Left lung (tissue), 10 donors: Measurements from ENCODE around the gene ADAMTS17. TPM values are rescaled to one million over a fixed set of nuclear protein-coding genes. Genes with fewer than 3 reads are reported as not detected.
A peak's percentile ranks its signal among the peaks of the same experiment; 100 is the strongest.

Experiments
- ATAC-seq: fragments of 200-7000 bp; cut with Tn5 transposase; one replicate; pipeline ENCODE4 v1.9.1; 2020; ENCODE audit warnings: moderate library complexity
- DNase-seq, 4 donors: peaks; one replicate each; pipeline ENCODE4 v3.0.0-alpha.2; 2013 to 2020
- H3K27ac ChIP-seq, 2 donors: fragments of 200-600 bp; sonication (generic) in 1 of 2; one replicate each; pipeline versions ENCODE4 v1.5.0 to v1.8.0; 2020 to 2021
- H3K27me3 ChIP-seq, 2 donors: fragments of 200-600 bp; sonication (generic) in 1 of 2; one replicate each; pipeline versions ENCODE4 v1.5.0 to v1.8.0; 2020 to 2021
- H3K36me3 ChIP-seq, 2 donors: fragments of 200-600 bp; sonication (generic) in 1 of 2; one replicate each; pipeline versions ENCODE4 v1.5.0 to v1.8.0; 2020 to 2021
- H3K4me1 ChIP-seq, 2 donors: fragments of 200-600 bp; one replicate each; pipeline ENCODE4 v1.8.0; 2021
- H3K4me3 ChIP-seq, 2 donors: fragments of 200-600 bp; sonication (generic) in 1 of 2; one replicate each; pipeline versions ENCODE4 v1.5.0 to v1.8.0; 2020 to 2021; ENCODE audit warnings: mild to moderate bottlenecking in 1 of 2
- H3K9me3 ChIP-seq, 2 donors: fragments of 200-600 bp; sonication (generic) in 1 of 2; one replicate each; pipeline versions ENCODE4 v1.5.0 to v1.8.0; 2020 to 2021
- CTCF ChIP-seq, 2 donors: fragments of 200-600 bp; sonication (generic) in 1 of 2; IDR thresholded peaks; one replicate each; pipeline versions ENCODE4 v1.5.0 to v1.8.0; 2021; ENCODE audit warnings: antibody characterized with exemption in 2 of 2
- intact Hi-C, 2 donors: fragments of 100-400 bp; cut with DNase I; formaldehyde crosslinking; loops; one replicate each; pipeline versions ENCODE4 v1.11.2 to v1.14.2; 2022
- polyA plus RNA-seq, 6 donors: library from polyadenylated mRNA; unstranded; fragments of 120-200 nt; gene quantifications; one replicate each; pipeline ENCODE4 v1.2.1, GENCODE V29; 2013; ENCODE audit not compliant: insufficient read length in 6 of 6
- total RNA-seq, 2 donors: library from RNA; stranded (reverse); fragmentation: NEBNext Ultra II Directional; extraction: Animal tissue kit (Norgen Biotek cat#: 25700); gene quantifications; one replicate each; pipeline ENCODE4 v1.2.1, GENCODE V29; 2021
- donor health status: DM: no; HTN: yes; CAD: no.
- donor health status: DM: no; HTN: no; CAD: no.

ADAMTS17 gene
- total and polyA plus RNA-seq, 8 donors = 2.0 to 3.9 (median 3.4) TPM

DNA sequence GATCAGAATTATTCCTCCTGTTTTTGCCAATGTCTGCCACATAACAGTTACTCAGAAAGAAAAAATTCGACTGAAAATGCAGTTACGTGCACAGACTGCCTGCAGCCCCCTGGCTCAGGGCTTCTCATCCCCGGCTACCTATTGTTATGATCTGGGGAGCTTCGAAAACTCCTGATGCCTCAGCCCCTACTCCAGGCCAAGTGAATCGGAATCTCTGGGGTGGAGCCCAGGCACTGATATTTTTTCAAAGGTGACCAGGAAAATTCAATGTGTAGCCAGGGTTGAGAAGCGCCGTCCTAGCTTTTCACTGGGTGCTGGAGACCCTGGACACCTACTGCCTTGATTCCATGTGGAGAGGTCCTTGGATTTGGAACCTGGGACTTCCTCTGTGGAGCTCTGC lies 8.5 kb downstream of the ADAMTS17 start:
- intact Hi-C loops = loop anchor here in 1 of 2 donors (10.0 kb wide), 1 partner anchor 398 kb away; no protein-coding TSS in a partner anchor
- TF ChIP-seq CTCF (IDR thresholded peaks at IDR 0.05) = no peak

GRCh38 chr15:100332721-100333120 lies 9.1 kb downstream of the ADAMTS17 start:
- no peak for TF ChIP-seq CTCF (IDR thresholded peaks at IDR 0.05)
- no peak overlapping the region for H3K4me3 ChIP-seq
- ATAC-seq = no peak
- H3K4me1 ChIP-seq = no peaks in the 10 kb centered on the region
- no peak for DNase-seq
- H3K27ac ChIP-seq = no peak overlapping the region
- no peaks in the 10 kb centered on the region for H3K9me3 ChIP-seq
- peaks cover 0 to 21% of the 10 kb centered on the region in 2 donors for H3K27me3 ChIP-seq
- intact Hi-C loops = loop anchor here in 1 of 2 donors (10.0 kb wide), 1 partner anchor 398 kb away; no protein-coding TSS in a partner anchor
- H3K36me3 ChIP-seq = no peaks in the 10 kb centered on the region

More for the DNA sequence above, 8.5 kb downstream of the ADAMTS17 start:
- ATAC-seq (no peak), DNase-seq (no peak)
- no peaks in the 10 kb centered on the region for H3K4me1 ChIP-seq
- no peaks in the 10 kb centered on the region for H3K9me3 ChIP-seq
- no peak overlapping the region for H3K4me3 ChIP-seq
- no peaks in the 10 kb centered on the region for H3K36me3 ChIP-seq
- no peak overlapping the region for H3K27ac ChIP-seq
- peaks cover 0 to 26% of the 10 kb centered on the region in 2 donors for H3K27me3 ChIP-seq

GRCh38 chr15:100332231-100332630 lies 9.5 kb downstream of the ADAMTS17 start:
- no peak overlapping the region for H3K27ac ChIP-seq
- no peaks in the 10 kb centered on the region for H3K9me3 ChIP-seq
- no peaks in the 10 kb centered on the region for H3K36me3 ChIP-seq
- H3K4me3 ChIP-seq = no peak overlapping the region
- intact Hi-C loops = loop anchor here in 1 of 2 donors (10.0 kb wide), 1 partner anchor 397 kb away; no protein-coding TSS in a partner anchor
- DNase-seq (no peak), ATAC-seq (no peak)
- peaks cover 0 to 18% of the 10 kb centered on the region in 2 donors for H3K27me3 ChIP-seq
- H3K4me1 ChIP-seq = no peaks in the 10 kb centered on the region
- no peak for TF ChIP-seq CTCF (IDR thresholded peaks at IDR 0.05)

DNA sequence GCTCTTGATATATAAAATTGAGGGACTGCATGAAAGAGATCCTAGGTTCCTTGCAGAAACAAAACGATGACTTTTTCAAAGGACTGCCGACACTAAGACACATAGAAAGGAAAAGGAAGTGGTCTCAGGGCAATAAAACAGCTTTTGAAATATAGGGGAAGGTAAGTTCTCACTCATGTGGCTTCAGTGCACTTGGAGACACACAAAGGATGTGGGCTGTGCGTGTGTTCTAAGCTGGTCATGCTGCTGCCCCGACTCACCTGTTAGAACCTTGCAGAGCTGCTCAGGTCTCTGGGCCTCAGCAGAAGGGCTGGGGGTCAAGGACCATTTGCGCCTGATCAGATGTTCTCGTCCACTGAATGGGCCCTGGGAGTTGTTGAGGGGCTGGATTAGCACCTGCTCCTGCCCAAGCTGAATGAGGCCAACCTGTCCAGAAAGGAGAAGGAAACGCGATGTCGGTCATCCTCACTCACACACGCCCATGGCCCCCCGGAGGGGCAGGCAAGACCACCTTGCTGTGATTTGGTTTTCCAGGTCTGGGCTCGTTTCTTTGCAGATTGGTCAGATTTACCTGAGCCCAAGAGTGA lies 11.1 kb downstream of the ADAMTS17 start:
- Histone ChIP-seq H3K9me3 (no peaks in the 10 kb centered on the region), H3K4me3 (no peak overlapping the region), H3K27me3 (peaks cover 0 to 9% of the 10 kb centered on the region in 2 donors), H3K27ac (no peak overlapping the region), H3K36me3 (no peaks in the 10 kb centered on the region), H3K4me1 (no peaks in the 10 kb centered on the region)
- DNase-seq = no peak
- no peak for ATAC-seq
- TF ChIP-seq CTCF (IDR thresholded peaks at IDR 0.05) = no peak
- intact Hi-C loops = loop anchor here in 1 of 2 donors (10.0 kb wide), 1 partner anchor 396 kb away; no protein-coding TSS in a partner anchor

DNA sequence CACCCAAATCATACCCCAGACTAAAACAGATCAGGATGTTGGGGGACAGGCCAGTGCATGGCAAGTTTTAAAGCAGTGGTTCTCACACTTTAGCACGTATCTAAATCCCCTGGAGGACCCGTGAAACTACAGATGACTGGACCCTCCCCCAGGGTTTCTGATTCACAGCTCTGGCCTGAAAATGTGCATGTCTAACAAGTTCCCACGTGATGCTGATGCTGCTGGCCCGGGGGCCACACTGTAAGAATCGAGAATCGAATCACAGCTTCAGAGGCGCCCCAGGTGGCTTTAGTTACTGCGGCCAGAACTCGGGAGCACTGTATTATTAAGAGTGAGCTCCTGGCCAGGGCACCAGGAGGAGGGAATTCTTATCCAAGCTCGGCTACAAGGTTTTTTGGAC lies 11.6 kb downstream of the ADAMTS17 start:
- Histone ChIP-seq H3K27ac (peak overlapping the region in 1 of 2 donors; percentile 20), H3K4me1 (no peaks in the 10 kb centered on the region), H3K36me3 (no peaks in the 10 kb centered on the region), H3K9me3 (no peaks in the 10 kb centered on the region), H3K4me3 (no peak overlapping the region), H3K27me3 (peaks cover 0 to 9% of the 10 kb centered on the region in 2 donors)
- intact Hi-C loops = loop anchor here in 1 of 2 donors (10.0 kb wide), 1 partner anchor 395 kb away; no protein-coding TSS in a partner anchor
- no peak for TF ChIP-seq CTCF (IDR thresholded peaks at IDR 0.05)
- DNase-seq (no peak), ATAC-seq (no peak)
